ENCODE results near the gene FAT2.

DNA sequence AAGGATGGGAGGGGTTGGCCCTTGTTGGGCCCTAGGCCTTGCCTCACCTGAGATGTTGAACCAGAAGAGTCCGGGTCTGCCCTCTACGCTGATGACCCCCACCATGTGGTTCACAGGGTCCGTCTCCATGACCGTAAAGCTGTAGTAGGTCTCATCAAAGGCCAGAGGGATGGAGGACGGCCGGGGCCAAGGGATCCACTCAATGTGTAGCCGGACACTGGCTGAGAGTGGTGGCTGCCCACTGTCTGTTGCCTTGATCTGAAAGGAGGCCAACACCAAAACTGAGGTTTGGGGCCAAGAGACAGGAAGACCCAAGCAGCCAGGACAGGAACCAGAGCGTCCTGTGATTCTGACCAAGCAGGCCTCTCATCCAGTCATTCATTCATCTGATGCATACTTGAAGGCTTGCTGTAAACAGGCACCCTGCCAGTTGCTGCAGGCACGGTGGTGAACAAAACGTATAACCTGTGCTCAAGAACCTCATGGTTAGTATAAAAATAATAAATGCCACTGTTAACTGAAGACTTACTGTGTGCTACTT is 37.9 kb downstream of the FAT2 start:
- TF ChIP-seq, protein P1, sequence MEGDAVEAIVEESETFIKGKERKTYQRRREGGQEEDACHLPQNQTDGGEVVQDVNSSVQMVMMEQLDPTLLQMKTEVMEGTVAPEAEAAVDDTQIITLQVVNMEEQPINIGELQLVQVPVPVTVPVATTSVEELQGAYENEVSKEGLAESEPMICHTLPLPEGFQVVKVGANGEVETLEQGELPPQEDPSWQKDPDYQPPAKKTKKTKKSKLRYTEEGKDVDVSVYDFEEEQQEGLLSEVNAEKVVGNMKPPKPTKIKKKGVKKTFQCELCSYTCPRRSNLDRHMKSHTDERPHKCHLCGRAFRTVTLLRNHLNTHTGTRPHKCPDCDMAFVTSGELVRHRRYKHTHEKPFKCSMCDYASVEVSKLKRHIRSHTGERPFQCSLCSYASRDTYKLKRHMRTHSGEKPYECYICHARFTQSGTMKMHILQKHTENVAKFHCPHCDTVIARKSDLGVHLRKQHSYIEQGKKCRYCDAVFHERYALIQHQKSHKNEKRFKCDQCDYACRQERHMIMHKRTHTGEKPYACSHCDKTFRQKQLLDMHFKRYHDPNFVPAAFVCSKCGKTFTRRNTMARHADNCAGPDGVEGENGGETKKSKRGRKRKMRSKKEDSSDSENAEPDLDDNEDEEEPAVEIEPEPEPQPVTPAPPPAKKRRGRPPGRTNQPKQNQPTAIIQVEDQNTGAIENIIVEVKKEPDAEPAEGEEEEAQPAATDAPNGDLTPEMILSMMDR (IDR thresholded peaks at IDR 0.05): no peak
- no peak for TF ChIP-seq POLR2A (IDR thresholded peaks at IDR 0.05)
- TF ChIP-seq POLR2AphosphoS5 (IDR thresholded peaks at IDR 0.05): no peak
